ENCODE results near the gene SLC25A51.
A peak's percentile ranks its signal among the peaks of the same experiment; 100 is the strongest.
"Not testable (repeated sequence)": the region's sequence is repeated elsewhere in the genome, so short reads cannot be mapped to it uniquely, and the experiment has no call there.

SLC25A51 gene

DNA sequence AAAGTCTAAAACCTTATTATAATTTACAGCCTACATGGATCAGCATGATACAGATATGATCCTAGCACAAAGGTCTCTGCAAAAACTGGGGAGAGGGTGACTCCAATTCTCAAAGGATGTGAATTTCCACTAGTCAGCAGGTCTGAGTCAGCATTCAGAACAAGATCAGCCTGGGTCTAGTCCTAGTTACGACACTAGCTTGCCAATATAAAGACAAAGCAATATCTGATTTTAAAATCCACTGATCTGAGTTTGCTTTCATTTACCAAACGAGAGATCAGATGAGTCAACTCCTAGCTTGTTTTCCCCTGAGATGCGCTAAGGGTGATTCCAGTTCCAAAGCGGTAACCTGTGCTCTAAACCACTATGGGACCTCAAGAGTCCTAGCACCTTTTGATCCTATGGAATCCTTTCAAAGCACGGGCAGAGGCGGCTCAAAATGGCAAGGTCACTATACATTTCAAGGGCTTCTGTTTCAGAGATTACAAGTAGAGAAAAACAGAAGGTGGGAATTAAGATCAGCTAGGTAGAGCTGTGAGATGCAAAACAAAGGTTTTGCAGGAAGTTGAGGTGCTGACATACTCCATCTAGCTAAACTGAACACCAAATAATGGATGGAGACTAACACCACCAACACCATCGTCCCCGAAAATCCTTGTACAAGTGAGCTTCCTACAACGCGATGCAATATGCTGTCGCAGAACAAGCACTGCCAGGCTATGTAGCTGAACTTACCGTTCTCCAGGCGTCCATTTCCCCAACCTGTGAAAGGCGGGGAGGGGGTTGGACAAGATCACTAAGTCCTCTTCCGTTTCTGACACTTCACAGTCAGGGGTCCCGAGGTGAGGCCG, 906 bp downstream of the SLC25A51 start:
- peak; percentile 7 for DNase-seq

DNA sequence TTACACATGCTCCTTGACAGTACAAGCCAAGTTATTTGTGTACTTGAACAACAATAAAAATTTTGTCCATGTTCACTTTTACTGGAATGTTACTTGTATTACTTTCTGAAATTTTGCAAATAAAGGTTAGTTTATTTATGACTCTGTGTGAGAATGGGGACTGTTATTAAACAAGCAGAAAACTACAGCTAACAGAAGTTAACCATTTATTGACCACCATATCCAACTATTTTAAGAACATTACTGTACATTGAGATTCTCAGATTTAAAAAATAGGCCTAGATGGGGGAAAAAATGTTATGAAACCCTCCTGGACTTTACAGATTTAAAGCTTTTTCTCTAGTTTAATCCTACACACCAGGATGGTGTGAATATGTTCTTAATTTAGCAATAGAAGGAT, 1.8 kb downstream of the SLC25A51 start:
- no peak for DNase-seq

DNA sequence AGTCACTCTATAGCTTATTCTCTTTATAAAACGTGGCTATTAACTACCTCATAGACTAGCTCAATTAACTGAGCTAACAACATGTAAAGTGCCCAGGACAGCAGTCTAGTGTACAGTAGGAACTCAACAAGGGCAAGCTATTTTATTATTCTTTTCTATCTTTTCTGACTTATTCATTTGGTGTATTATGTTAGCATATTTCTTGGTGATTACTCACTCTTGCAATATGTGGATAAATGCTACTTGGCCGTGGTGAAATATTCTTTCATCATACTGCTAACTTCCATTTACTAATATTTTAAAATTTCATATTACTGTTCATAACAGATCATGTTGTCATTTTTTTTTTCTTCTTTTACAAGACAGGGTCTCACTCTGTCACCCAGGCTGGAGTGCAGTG, 4.9 kb downstream of the SLC25A51 start:
- no peak for DNase-seq

DNA sequence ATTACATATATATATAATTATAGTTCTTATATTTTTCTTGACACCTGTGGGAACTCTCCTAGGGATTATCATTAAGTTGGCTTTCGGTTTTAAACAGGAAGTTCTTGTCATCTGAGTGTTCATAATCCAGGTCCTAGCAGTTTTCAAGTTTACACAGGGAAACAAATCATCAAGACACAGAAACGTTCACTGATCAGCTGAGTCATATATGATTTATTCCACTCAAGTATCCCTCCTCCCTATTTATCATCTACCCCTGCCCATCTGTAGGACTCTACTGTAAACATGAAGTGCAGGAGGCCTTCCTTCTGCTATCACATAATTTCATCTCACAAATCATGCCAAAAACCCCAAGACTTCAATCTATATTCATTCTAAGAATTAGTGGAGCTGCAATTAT, 6.3 kb downstream of the SLC25A51 start:
- no peak for DNase-seq

DNA sequence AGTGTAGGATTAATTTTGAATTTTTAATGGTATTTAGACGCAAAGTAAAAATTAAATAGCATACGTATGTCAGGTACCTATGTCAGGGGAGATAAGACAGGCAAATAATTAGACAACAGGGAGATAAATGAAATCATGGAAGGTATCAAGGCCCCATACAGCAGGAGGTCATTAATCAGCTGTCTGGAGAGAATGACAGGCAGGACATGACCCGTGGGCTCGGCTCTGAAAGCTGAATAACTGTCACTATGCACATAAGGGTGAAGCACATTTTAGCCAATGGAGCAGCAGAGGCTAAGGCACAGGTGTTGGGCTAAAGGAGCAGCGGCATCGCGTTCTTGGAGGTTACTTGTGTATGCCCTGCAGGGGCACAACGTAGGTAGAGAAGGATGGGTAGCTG, 11.9 kb downstream of the SLC25A51 start:
- no peak for DNase-seq

DNA sequence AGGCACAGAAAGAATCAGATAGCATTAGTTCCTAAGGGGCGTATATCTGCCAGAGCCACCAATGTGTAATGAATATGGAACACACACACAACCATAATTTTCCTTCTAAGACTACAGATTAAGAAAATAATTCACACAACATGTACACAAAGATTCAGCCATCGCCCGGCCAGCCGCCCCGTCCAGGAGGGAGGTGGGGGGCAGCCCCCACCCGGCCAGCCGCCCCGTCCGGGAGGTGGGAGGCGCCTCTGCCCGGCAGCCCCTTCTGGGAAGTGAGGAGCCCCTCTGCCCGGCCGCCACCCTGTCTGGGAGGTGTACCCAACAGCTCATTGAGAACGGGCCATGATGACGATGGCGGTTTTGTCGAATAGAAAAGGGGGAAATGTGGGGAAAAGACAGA, 12.9 kb downstream of the SLC25A51 start:
- DNase-seq = not testable (repeated sequence)

DNA sequence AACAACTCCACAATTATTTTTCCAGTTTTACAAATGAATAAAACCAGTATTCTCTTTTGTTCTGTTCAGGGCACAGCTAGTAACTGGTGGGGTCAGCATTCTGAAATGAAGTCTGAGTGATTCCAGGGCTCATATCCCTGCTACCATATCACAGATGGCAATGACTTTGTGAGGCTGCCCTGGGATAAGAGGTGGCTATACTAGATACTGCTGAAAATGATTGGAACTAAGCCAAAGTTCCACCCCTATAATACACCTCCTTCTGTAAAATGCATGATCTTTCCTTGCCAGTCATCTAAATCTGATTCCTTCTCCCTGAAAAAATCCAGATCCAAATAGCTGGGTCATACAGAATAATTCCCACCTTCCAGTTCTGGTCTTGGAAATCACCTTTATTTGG, 14.4 kb downstream of the SLC25A51 start:
- no peak for DNase-seq

DNA sequence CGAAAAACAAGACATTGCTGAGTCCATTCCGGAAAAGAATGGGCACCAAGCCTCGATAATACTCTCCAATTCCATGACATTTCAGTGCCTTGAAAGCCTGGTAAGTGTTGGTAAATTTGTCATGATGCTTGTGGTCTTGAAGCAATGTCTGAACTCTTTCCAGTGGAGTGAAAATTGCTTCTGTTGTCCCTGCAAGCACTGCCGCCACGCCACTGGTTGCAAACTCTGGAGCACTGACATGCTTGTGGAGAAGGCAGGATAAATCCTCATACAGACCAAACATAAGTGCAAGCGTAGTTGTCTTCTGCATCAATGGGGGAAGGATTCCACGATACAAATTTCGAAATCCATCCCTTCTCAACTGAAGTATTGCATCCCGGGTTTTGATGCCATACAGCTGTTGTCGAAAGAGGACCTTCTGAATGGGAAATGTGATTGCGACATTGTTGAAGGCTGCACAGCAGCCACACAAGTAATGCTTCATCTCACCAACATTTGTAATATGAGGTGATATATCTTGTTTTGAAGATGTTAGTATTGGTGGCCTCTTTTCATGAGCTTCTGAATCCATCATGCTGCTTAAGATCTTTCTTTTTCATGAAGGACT, 15.8 kb downstream of the SLC25A51 start:
- DNase-seq = not testable (repeated sequence)

DNA sequence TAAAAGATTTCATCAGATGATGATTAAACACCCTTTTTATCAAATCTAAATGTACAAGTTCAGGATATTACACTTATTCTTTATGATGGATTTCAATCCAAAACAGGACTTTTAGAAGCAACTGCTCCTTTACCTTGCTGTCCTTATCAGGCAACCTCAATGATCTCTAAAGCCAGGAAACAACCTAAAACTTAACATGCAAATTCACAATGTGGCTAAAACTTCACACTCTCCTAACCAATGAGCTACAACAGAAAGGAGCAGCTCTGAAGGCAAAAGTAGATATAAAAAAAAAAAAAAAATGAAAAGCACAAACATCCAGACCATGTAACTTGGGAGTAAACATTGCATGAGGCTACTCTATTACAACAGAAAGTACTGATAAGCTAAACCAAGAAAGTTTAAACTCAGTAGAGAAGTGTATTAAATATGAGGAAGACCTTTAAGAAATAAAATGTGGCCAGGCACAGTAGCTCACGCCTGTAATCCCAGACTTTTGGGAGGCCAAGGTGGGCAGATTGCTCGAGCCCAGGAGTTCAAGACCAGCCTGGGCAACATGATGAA, 22.9 kb downstream of the SLC25A51 start:
- DNase-seq = no peak

DNA sequence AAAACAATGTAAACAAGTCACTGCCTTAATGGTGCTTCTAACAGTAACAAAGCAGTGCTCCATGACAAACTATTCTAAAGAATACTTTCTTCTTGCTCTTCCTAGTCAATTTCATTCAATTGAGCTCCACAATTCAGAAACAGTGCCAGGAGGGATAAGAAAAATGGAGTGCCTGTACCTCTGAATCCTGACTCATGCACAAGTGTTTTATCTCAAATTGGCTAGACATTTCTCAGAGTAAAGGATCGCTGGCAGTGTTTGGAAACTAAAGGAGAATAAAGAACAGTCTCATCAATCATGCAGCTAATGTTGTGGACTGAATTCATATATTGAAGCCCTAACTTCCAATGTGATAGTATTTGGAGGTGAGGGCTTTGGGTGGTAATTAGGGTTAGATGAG, 27.6 kb downstream of the SLC25A51 start:
- no peak for DNase-seq

DNA sequence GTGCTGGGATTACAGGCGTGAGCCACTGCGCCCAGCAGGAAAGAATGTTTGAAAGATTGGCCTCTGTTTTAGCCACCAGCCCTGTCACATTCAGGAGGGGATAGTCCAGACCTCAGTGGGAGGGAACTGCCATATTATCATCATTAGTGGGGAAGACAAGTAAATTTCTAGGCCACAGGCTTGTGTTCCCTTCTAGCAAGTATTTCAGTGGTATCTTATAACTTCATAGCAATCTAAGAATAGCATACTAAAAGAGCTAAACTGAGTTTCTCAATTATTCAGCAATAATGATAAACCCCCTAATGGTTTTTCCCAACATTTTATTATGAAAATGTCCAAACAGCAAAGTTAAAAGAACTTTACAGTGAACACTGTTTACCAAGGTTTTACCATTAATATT, 30.0 kb downstream of the SLC25A51 start:
- DNase-seq = no peak

DNA sequence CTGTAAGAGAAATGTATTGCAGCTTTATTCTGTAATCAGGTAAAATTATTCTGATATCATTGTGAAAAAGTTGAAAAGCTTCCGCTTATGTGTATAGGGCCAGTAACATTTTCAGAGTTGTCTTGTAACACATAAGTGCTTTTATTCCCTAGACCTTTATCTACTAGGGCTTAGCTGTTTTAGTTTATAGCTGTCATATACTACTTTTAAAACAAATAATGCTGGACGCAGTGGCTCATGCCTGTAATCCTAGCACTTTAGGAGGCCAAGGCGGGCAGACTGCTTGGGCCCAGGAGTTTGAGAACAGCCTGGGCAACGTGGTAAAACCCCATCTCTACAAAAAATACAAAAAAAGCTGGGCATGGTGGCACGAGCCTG, 33.1 kb downstream of the SLC25A51 start:
- no peak for DNase-seq

DNA sequence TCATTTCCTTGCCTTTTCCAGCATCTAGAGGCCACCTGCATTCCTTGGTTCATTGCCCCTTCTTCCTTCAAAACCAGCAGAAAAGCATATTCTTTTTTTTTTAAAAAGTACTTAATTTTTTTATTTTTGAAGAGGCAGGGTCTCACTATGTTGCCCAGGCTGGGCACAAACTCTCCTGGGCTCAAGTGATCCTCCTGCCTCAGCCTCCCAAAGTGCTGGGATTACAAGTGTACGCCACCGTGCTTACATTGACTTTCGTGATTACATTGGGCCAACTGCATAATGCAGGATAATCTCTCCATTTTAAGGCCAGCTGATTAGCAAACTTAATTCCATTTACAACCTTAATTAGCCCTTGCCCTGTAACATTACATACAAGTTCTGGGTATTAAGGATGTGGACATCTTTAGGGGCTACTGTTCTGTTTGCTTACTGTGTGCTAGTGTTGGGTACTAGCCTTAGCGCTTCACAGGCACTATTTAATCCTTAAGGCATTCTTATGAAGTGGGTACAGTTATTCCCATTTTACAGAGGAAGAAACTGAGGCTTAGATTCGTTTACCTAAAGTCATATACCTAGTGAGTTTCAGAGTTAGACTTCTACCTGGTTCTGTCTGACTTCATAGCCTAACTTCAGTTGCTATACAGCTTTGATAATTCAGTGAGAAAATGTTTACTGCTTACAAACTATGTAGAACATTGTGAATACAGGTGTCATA, 33.7 kb downstream of the SLC25A51 start:
- no peak for DNase-seq

DNA sequence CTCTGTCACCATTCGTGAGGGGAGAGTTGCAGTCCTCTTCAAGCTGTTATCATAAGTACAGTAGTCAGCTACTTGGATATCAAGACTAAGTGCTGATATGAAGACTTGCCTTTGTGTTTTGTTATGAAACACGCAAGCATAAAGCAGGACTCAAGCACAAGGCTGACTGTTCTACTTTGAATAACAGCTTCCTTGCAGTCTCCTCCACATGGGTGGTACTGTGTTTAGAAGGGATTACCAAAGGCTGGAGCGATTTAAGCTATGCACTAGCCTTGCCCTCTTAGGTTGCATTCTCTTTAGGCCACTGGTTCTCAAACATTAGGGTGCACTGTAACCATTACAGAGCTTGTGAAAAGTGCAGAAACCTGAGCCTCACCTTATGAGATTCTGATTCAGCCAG, 41.4 kb downstream of the SLC25A51 start:
- no peak for DNase-seq

DNA sequence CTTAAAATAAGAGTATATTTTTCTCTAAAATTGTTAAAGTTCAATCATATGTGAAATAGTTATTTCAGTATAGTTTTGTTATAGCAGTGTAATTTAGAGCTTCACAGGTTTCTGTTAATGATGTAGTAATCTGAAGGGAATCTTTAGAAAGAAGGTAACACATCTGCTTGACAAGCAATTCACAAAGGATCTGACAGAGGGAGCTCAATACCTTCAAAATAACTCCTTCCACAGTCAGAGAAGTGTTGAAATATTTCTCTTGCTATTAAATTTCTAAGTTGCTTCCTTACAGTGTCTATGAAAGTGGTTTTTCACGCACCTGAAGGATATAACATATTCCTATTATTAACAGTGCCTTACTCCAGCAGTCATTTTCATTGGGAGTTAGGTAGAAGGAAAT, 44.9 kb downstream of the SLC25A51 start:
- no peak for DNase-seq

DNA sequence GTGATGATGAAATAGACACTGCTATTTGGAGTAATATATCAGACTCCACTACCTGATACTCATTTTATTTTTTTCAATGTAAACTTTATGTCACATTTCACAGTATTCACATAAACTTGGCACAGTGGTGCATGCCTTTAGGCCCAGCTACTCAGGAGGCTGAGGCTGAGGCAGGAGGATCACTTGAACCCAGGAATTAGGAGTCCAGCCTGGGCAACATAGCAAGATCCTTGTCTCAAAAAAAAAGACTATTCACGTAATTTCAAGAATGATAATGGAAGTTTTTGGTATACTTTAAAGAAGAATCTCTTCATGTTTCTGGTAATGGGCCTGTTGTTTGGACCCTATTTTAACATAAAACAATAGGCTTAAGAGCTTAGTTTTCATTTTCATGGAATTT, 47.4 kb downstream of the SLC25A51 start:
- DNase-seq = no peak

DNA sequence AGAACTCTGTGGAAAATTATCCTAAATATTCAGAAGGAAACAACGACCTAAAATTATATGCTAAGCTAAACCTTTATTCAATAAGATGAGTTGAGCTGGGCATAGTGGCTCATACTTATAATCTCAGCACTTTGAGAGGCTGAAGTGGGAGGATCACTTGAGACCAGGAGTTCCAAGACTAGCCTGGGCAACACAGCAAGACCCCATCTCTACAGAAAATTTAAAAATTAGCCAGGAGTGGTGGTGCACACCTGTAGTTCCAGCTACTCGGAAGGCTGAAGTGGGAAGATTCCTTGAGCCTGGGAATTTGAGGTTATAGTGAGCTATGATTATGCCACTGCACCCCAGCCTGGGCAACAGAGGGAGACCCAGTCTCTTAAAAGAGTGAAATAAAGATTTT, 51.7 kb downstream of the SLC25A51 start:
- no peak for DNase-seq

DNA sequence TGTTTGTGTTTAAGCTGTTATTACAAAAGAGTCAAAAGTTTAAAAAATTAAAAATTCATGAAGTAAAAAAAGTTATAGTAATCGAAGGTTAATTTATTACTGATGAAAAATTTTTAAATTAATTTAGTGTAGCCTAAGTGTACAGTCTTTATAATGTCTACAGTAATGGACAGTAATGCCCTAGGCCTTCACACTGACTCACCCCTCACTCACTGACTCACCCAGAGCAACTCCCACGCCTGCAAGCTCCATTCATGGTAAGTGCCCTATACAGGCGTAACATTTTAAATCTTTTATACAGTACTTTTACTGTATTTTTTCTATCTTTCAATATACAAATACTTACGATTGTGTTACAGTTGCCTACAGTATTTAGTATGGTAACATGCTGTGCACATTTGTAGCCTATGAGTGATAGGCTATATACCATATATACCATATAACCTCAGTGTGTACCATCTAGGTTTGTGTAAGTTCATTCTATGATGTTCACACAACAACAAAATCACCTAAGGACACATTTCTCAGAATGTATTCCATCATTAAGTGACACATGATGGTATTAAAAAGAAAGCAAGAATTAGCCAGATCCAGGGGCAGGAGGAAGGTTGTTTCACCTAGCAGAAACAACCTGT, 63.2 kb downstream of the SLC25A51 start:
- no peak for DNase-seq

DNA sequence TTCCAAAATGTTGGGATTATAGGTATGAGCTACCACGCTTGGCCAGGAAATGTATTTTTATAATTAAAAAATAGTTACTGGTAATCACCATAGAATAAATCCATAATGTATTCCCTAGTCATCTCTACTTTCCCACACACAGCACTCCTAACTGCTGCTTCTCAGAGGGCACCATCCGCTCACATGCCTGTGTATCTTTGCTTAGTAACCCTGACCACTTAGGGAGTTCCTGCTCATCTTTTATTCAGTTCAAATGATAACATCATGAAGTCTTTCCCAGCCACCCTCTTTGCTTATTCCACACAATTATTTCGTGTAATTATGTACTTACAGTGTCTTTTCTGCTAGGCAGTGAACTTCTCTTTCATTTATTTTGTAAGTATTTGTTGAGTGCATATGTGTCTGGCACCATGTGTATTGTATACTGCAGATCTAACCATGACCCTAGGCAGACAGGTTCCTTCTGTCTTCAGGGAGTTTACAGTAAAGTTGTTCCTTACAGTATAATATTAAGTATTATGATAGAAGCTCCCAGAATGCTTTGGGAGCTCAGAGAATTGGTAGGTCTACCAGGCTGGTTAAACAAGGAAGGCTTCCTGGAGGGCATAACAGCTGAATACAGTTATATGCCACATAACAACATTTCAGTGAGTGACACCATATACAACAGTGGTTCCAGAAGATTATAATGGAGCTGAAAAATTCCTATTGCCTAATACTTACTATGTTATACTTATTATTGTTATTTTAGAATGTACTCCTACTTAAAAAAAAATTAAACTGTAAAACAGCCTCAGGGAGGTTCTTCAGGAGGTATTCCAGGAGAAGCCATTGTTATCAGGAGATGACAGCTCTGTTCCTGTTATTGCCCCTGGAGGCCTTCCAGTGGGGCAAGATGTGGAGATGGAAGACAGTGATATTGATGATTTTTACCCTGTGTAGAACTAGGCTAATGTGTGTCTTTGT, 64.1 kb downstream of the SLC25A51 start:
- DNase-seq = no peak

Measured in NCI-H1105 treated with DMSO at 0.1 percent for 48 hours (cell line).